Upper lobe of right lung (tissue), 1 donor: ENCODE results near the gene POLD3. TPM values are rescaled to one million over a fixed set of nuclear protein-coding genes. Genes with fewer than 3 reads are reported as not detected.

Source experiments
- ATAC-seq: fragments of 200-7000 bp; cut with Tn5 transposase; one replicate; pipeline ENCODE4 v1.9.1; 2020; ENCODE audit warnings: mild to moderate bottlenecking, moderate library complexity
- DNase-seq: peaks from one replicate; pipeline ENCODE4 v3.0.0-alpha.2; 2020
- H3K27ac ChIP-seq: fragments of 200-600 bp; one replicate; pipeline ENCODE4 v1.8.0; 2022
- H3K27me3 ChIP-seq: fragments of 200-600 bp; one replicate; pipeline ENCODE4 v1.8.0; 2022; ENCODE audit warnings: mild to moderate bottlenecking
- H3K36me3 ChIP-seq: fragments of 200-600 bp; one replicate; pipeline ENCODE4 v1.8.0; 2022
- H3K4me1 ChIP-seq: fragments of 200-600 bp; one replicate; pipeline ENCODE4 v1.8.0; 2022
- H3K4me3 ChIP-seq: fragments of 200-600 bp; one replicate; pipeline ENCODE4 v1.8.0; 2022; ENCODE audit warnings: mild to moderate bottlenecking
- H3K9me3 ChIP-seq: fragments of 200-600 bp; one replicate; pipeline ENCODE4 v1.8.0; 2022
- CTCF ChIP-seq: fragments of 200-600 bp; IDR thresholded peaks from one replicate; pipeline ENCODE4 v1.8.0; 2022; ENCODE audit warnings: antibody characterized with exemption
- intact Hi-C: fragments of 100-400 bp; cut with DNase I; formaldehyde crosslinking; loops from one replicate; pipeline ENCODE4 v1.11.0; 2022
- total RNA-seq: library from RNA; stranded (reverse); fragmentation: NEBNext Ultra II Directional; extraction: Animal tissue kit (Norgen Biotek cat#: 25700); gene quantifications from one replicate; pipeline ENCODE4 v1.2.1, GENCODE V29; 2021
- donor health status: DM: no; HTN: yes; CAD: no; lungs with severe emphysema.

Gene POLD3
- total RNA-seq, 1 donor from 2014 or later = 16.7 TPM

GRCh38 chr11:74680703-74681531, 88.5 kb downstream of the POLD3 start:
- Histone ChIP-seq H3K9me3 (no peaks in the 10 kb centered on the region), H3K4me3 (no peak overlapping the region), H3K4me1 (peaks cover 8% of the 10 kb centered on the region), H3K27ac (no peak overlapping the region), H3K27me3 (no peaks in the 10 kb centered on the region), H3K36me3 (no peaks in the 10 kb centered on the region)
- TF ChIP-seq CTCF = no peak
- peak; percentile 47 for DNase-seq
- ATAC-seq = no peak
- intact Hi-C loops = no loop called here

- DNase-seq (peak; percentile 63), ATAC-seq (no peak)
- intact Hi-C loops = no loop called here
- Histone ChIP-seq H3K4me1 (peaks cover 8% of the 10 kb centered on the region), H3K9me3 (no peaks in the 10 kb centered on the region), H3K36me3 (no peaks in the 10 kb centered on the region), H3K27me3 (no peaks in the 10 kb centered on the region), H3K27ac (no peak overlapping the region), H3K4me3 (no peak overlapping the region)
- TF ChIP-seq CTCF = no peak
Measured at GRCh38 chr11:74681686-74682651, 89.6 kb downstream of the POLD3 start.

GRCh38 chr11:74682731-74683278, 90.4 kb downstream of the POLD3 start:
- Histone ChIP-seq H3K4me1 (peaks cover 14% of the 10 kb centered on the region), H3K27me3 (no peaks in the 10 kb centered on the region), H3K36me3 (no peaks in the 10 kb centered on the region), H3K4me3 (peak overlapping the region; percentile 57), H3K9me3 (no peaks in the 10 kb centered on the region), H3K27ac (no peak overlapping the region)
- intact Hi-C loops = no loop called here
- DNase-seq = peak; percentile 51
- TF ChIP-seq CTCF = no peak
- no peak for ATAC-seq

GRCh38 chr11:74683279-74683871, 91.0 kb downstream of the POLD3 start:
- no peak overlapping the region for H3K27ac ChIP-seq

More at GRCh38 chr11:74683279-74683871, 91.0 kb downstream of the POLD3 start:
- TF ChIP-seq CTCF = peak; percentile 55
- Histone ChIP-seq H3K27me3 (no peaks in the 10 kb centered on the region), H3K4me1 (peaks cover 18% of the 10 kb centered on the region), H3K9me3 (no peaks in the 10 kb centered on the region), H3K4me3 (peak overlapping the region; percentile 57), H3K36me3 (no peaks in the 10 kb centered on the region)
- peak; percentile 80 for DNase-seq
- peak; percentile 78 for ATAC-seq
- intact Hi-C loops = no loop called here
